Right lobe of liver (tissue), 4 donors: ENCODE data around the gene ESPNL.

Experiments
- CTCF ChIP-seq, 4 donors: fragments of 200-600 bp in 3 of 4; fragments of 450-650 bp in 1 of 4; IDR thresholded peaks; one replicate each; pipeline versions ENCODE4 v1.5.1 to v1.8.0; 2016 to 2022; ENCODE audit warnings: antibody characterized with exemption in 4 of 4, mild to moderate bottlenecking in 2 of 4
- POLR2A ChIP-seq: fragments of 450-650 bp; IDR thresholded peaks from one replicate; pipeline ENCODE4 v1.6.1; 2017; ENCODE audit warnings: antibody characterized with exemption, mild to moderate bottlenecking
- donor health status: DM: no; HTN: no; CAD: no.
- donor health status: DM: no; HTN: no; CAD: no.
- donor health status: DM: no; HTN: yes; CAD: no.

- TF ChIP-seq CTCF (IDR thresholded peaks at IDR 0.05) (no peak), POLR2A (no peak)
Observed at GRCh38 chr2:238100821-238101771, 956 bp downstream of the ESPNL start.
